WERI-Rb-1 (cell line): ENCODE results near the gene AKAP8.

Experiments
- DNase-seq: peaks from one replicate; pipeline ENCODE4 v3.0.0-alpha.2; 2020
- H3K27ac ChIP-seq: fragments of 250-450 bp; sonication (Bioruptor Pico); 2 replicates; pipeline ENCODE4 v1.5.1; 2020; ENCODE audit warnings: mild to moderate bottlenecking, moderate library complexity
- H3K27me3 ChIP-seq: fragments of 250-450 bp; sonication (Bioruptor Pico); 2 replicates; pipeline ENCODE4 v1.5.1; 2021; ENCODE audit warnings: mild to moderate bottlenecking, low read depth, moderate library complexity; ENCODE audit not compliant: insufficient read depth, severe bottlenecking
- H3K36me3 ChIP-seq: fragments of 250-450 bp; sonication (Bioruptor Pico); 2 replicates; pipeline ENCODE4 v1.5.1; 2020; ENCODE audit warnings: mild to moderate bottlenecking, moderate library complexity
- H3K4me3 ChIP-seq: 2 replicates; pipeline ENCODE4 v1.5.1; 2011; ENCODE audit warnings: low read depth, mild to moderate bottlenecking, control low read depth, low read length
- H3K9me3 ChIP-seq: fragments of 250-450 bp; sonication (Bioruptor Pico); 2 replicates; pipeline ENCODE4 v1.5.1; 2021; ENCODE audit warnings: mild to moderate bottlenecking, moderate library complexity; ENCODE audit not compliant: severe bottlenecking
- CTCF ChIP-seq: IDR thresholded peaks from 2 replicates; pipeline ENCODE4 v1.5.1; 2011; ENCODE audit warnings: low read depth, mild to moderate bottlenecking, control low read depth, inconsistent platforms, low read length

AKAP8 gene

GRCh38 chr19:15318241-15318691, 61.3 kb downstream of the AKAP8 start:
- H3K9me3 ChIP-seq: no peaks in the 10 kb centered on the region
- DNase-seq: no peak
- H3K36me3 ChIP-seq: 0 out of 2 replicates have a peak, but pooled peaks cover 2% of the 10 kb centered on the region
- H3K27me3 ChIP-seq: no peaks in the 10 kb centered on the region
- no peak overlapping the region for H3K4me3 ChIP-seq
- no peak overlapping the region for H3K27ac ChIP-seq
- no peak for TF ChIP-seq CTCF

- no peak for DNase-seq
- Histone ChIP-seq H3K4me3 (no peak overlapping the region), H3K36me3 (peaks cover 2% of the 10 kb centered on the region; the same call in 1 of the 2 replicates), H3K27me3 (no peaks in the 10 kb centered on the region), H3K9me3 (no peaks in the 10 kb centered on the region), H3K27ac (no peak overlapping the region)
- no peak for TF ChIP-seq CTCF
These were observed 62.1 kb downstream of the AKAP8 start for GRCh38 chr19:15317392-15318071.

- no peak for TF ChIP-seq CTCF
- H3K4me3 ChIP-seq: no peak overlapping the region
- H3K36me3 ChIP-seq: peaks cover 2% of the 10 kb centered on the region; the same call in 1 of the 2 replicates
- H3K9me3 ChIP-seq: no peaks in the 10 kb centered on the region
- no peak for DNase-seq
- H3K27ac ChIP-seq: no peak overlapping the region
- H3K27me3 ChIP-seq: no peaks in the 10 kb centered on the region
These were observed 63.1 kb downstream of the AKAP8 start for GRCh38 chr19:15316498-15316897.

- no peak for TF ChIP-seq CTCF
- H3K27ac ChIP-seq: no peak overlapping the region
These were observed 64.5 kb downstream of the AKAP8 start for GRCh38 chr19:15315101-15315500.

GRCh38 chr19:15313649-15314279, 65.8 kb downstream of the AKAP8 start:
- no peak for TF ChIP-seq CTCF
- H3K27me3 ChIP-seq: no peaks in the 10 kb centered on the region
- no peak for DNase-seq
- no peaks in the 10 kb centered on the region for H3K9me3 ChIP-seq
- peaks cover 2% of the 10 kb centered on the region; the same call in 1 of the 2 replicates for H3K36me3 ChIP-seq
- H3K27ac ChIP-seq: no peak overlapping the region
- H3K4me3 ChIP-seq: no peak overlapping the region

More at GRCh38 chr19:15315101-15315500, 64.5 kb downstream of the AKAP8 start:
- no peaks in the 10 kb centered on the region for H3K9me3 ChIP-seq
- no peak overlapping the region for H3K4me3 ChIP-seq
- H3K27me3 ChIP-seq: no peaks in the 10 kb centered on the region
- peaks cover 2% of the 10 kb centered on the region; the same call in 1 of the 2 replicates for H3K36me3 ChIP-seq
- no peak for DNase-seq
